HepG2 (cell line): ENCODE data around the gene NCOA1. TPM values are rescaled to one million over a fixed set of nuclear protein-coding genes. Genes with fewer than 3 reads are reported as not detected.

Experiments
- ATAC-seq: fragments of 200-7000 bp; cut with Tn5 transposase; 3 replicates; pipeline ENCODE4 v1.9.1; 2020; ENCODE audit warnings: mild to moderate bottlenecking, moderate library complexity
- BruUV-seq: library from RNA; stranded (reverse); fragments of 400-500 nt; replicated peaks from 2 replicates; lab custom pipeline; 2021; lab: Mats Ljungman, UMichigan
- CTCF ChIA-PET: fragments of 300-600 bp; formaldehyde crosslinking; extraction: SDS; loops from one replicate; lab custom pipeline; 2021; ENCODE audit warnings: low total read pairs, inconsistent platforms, low intra/inter-chr PET ratio; lab: Yijun Ruan, JAX
- POLR2A ChIA-PET: fragments of 350-600 bp; sonication (Branson Sonifier 250); formaldehyde crosslinking; loops from one replicate; lab custom pipeline; 2020; ENCODE audit warnings: antibody characterized with exemption, inconsistent platforms; lab: Yijun Ruan, JAX
- DNase-seq: peaks from one replicate; pipeline ENCODE4 v3.0.0-alpha.2; 2015; ENCODE audit warnings: low spot score
- FAIRE-seq: peaks from 3 replicates; lab custom pipeline; 2011; peaks lifted over from hg19 to GRCh38; lab: Jason Lieb, UNC
- H2AFZ ChIP-seq: one replicate; pipeline ENCODE4 v1.6.1; 2011; ENCODE audit warnings: low read length, inconsistent platforms
- H3K27ac ChIP-seq: fragments of 300-600 bp; 3 replicates; pipeline ENCODE4 v1.8.0; 2011; ENCODE audit warnings: mixed run types, mild to moderate bottlenecking, mixed read lengths, low read length, inconsistent platforms; ENCODE audit not compliant: insufficient read depth; ENCODE audit errors: extremely low read length
- H3K27me3 ChIP-seq, 2 experiments: fragments of 200-600 bp in 1 of 2; 2 replicates in 1 of 2; 3 replicates in 1 of 2; pipeline versions ENCODE4 v1.6.0 to v1.8.0; 2011; ENCODE audit warnings: low read length in 2 of 2, mild to moderate bottlenecking in 2 of 2, moderate library complexity in 2 of 2, inconsistent platforms in 1 of 2; ENCODE audit not compliant: insufficient read depth in 2 of 2, control insufficient read depth in 1 of 2
- H3K36me3 ChIP-seq, 2 experiments: fragments of 200-600 bp in 1 of 2; replicated peaks in 1 of 2; 2 replicates in 1 of 2; 3 replicates in 1 of 2; pipeline versions ENCODE4 v1.5.1 to v1.8.0; 2011; ENCODE audit warnings: low read length in 2 of 2, inconsistent platforms in 1 of 2; ENCODE audit not compliant: insufficient read depth in 2 of 2, control insufficient read depth in 1 of 2
- H3K4me1 ChIP-seq: 2 replicates; pipeline ENCODE4 v1.5.1; 2012; ENCODE audit warnings: low read length, inconsistent platforms; ENCODE audit not compliant: insufficient read depth
- H3K4me2 ChIP-seq: 2 replicates; pipeline ENCODE4 v1.6.0; 2011; ENCODE audit warnings: low read depth, low read length, inconsistent platforms
- H3K4me3 ChIP-seq, 3 experiments: fragments of 200-600 bp in 1 of 3; sonication (generic), shearing (Covaris generic) in 1 of 3; replicated peaks in 1 of 3; 2 replicates each; pipeline ENCODE4 v1.5.1; 2011 to 2016; ENCODE audit warnings: low read length in 3 of 3, inconsistent platforms in 2 of 3, low read depth in 2 of 3, mild to moderate bottlenecking in 2 of 3, control low read depth in 1 of 3, mixed read lengths in 1 of 3; ENCODE audit not compliant: insufficient read depth in 1 of 3
- H3K79me2 ChIP-seq: one replicate; pipeline ENCODE4 v1.6.1; 2011; ENCODE audit warnings: low read length, inconsistent platforms; ENCODE audit not compliant: insufficient read depth
- H3K9ac ChIP-seq: 2 replicates; pipeline ENCODE4 v1.6.0; 2011; ENCODE audit warnings: mild to moderate bottlenecking, low read depth, low read length, inconsistent platforms; ENCODE audit not compliant: insufficient read depth
- H3K9me3 ChIP-seq: 2 replicates; pipeline ENCODE4 v1.5.1; 2012; ENCODE audit warnings: mild to moderate bottlenecking, low read length
- H4K20me1 ChIP-seq: 2 replicates; pipeline ENCODE4 v1.6.0; 2011; ENCODE audit warnings: inconsistent platforms, mild to moderate bottlenecking, low read length, moderate library complexity; ENCODE audit not compliant: insufficient read depth
- CEBPG ChIP-seq: IDR thresholded peaks from 2 replicates; pipeline ENCODE4 v1.6.1; 2016
- CHD4 ChIP-seq: fragments of 200-600 bp; sonication (generic); IDR thresholded peaks from 2 replicates; pipeline ENCODE4 v1.7.0; 2017; ENCODE audit warnings: mild to moderate bottlenecking, low read length, borderline replicate concordance
- CSRNP2 ChIP-seq: sonication (generic); formaldehyde crosslinking; conservative IDR thresholded peaks from 2 replicates; pipeline ENCODE4 v1.8.0; 2022; ENCODE audit warnings: low read depth, missing genetic modification reagents
- FOSL1 ChIP-seq: sonication (generic); formaldehyde crosslinking; IDR thresholded peaks from 2 replicates; pipeline ENCODE4 v1.9.0; 2021; ENCODE audit warnings: missing genetic modification reagents, borderline replicate concordance
- FOXA1 ChIP-seq, 2 experiments: fragments of 450-650 bp in 1 of 2; sonication (generic) in 1 of 2; formaldehyde crosslinking in 1 of 2; IDR thresholded peaks; 2 replicates each; pipeline versions ENCODE4 v1.4.0 to v1.6.1; 2016 to 2020; ENCODE audit warnings: missing genetic modification reagents in 1 of 2
- GTF2F1 ChIP-seq: fragments of 150-350 bp; IDR thresholded peaks from 2 replicates; pipeline ENCODE4 v1.6.1; 2014; ENCODE audit warnings: low read length
- HIC2 ChIP-seq: sonication (generic); formaldehyde crosslinking; IDR thresholded peaks from 2 replicates; pipeline ENCODE4 v1.9.0; 2022; ENCODE audit warnings: low read depth, missing genetic modification reagents
- HNF4A ChIP-seq: sonication (generic); formaldehyde crosslinking; IDR thresholded peaks from 2 replicates; pipeline ENCODE4 v1.4.0; 2020; ENCODE audit warnings: missing genetic modification reagents
- NFE2 ChIP-seq: sonication (generic); formaldehyde crosslinking; IDR thresholded peaks from 2 replicates; pipeline ENCODE4 v1.4.0; 2020; ENCODE audit warnings: missing genetic modification reagents
- NR3C1 ChIP-seq: sonication (generic); formaldehyde crosslinking; IDR thresholded peaks from 2 replicates; pipeline ENCODE4 v1.4.0; 2020; ENCODE audit warnings: missing genetic modification reagents
- PCBP1 ChIP-seq: fragments of 200-400 bp; formaldehyde crosslinking; IDR thresholded peaks from 2 replicates; pipeline ENCODE4 v1.6.1; 2017; ENCODE audit warnings: mild to moderate bottlenecking, low read depth, low read length, borderline replicate concordance
- SIN3B ChIP-seq: fragments of 150-350 bp; IDR thresholded peaks from 2 replicates; pipeline ENCODE4 v1.6.1; 2014; ENCODE audit warnings: low read length
- SMAD3 ChIP-seq: sonication (generic); formaldehyde crosslinking; IDR thresholded peaks from 2 replicates; pipeline ENCODE4 v1.4.0; 2020; ENCODE audit warnings: missing genetic modification reagents
- ZBTB46 ChIP-seq: sonication (generic); formaldehyde crosslinking; IDR thresholded peaks from 2 replicates; pipeline ENCODE4 v1.4.0; 2020; ENCODE audit warnings: mild to moderate bottlenecking, missing genetic modification reagents, borderline replicate concordance
- ZNF350 ChIP-seq: sonication (generic); formaldehyde crosslinking; IDR thresholded peaks from 2 replicates; pipeline ENCODE4 v1.4.0; 2020; ENCODE audit warnings: mild to moderate bottlenecking, low read depth, missing genetic modification reagents, borderline replicate concordance
- ZNF496 ChIP-seq: sonication (generic); formaldehyde crosslinking; IDR thresholded peaks from 2 replicates; pipeline ENCODE4 v1.8.1; 2023; ENCODE audit warnings: mild to moderate bottlenecking, moderate library complexity, missing genetic modification reagents; ENCODE audit not compliant: insufficient replicate concordance
- ZNF660 ChIP-seq: sonication (generic); formaldehyde crosslinking; IDR thresholded peaks from 2 replicates; pipeline ENCODE4 v1.5.1; 2020; ENCODE audit warnings: mild to moderate bottlenecking, low read depth, missing genetic modification reagents, borderline replicate concordance
- ZNF720 ChIP-seq: sonication (generic); formaldehyde crosslinking; IDR thresholded peaks from 2 replicates; pipeline ENCODE4 v1.4.0; 2020; ENCODE audit warnings: missing genetic modification reagents
- ZNF788 ChIP-seq: sonication (generic); formaldehyde crosslinking; IDR thresholded peaks from 2 replicates; pipeline ENCODE4 v1.5.0; 2020; ENCODE audit warnings: mild to moderate bottlenecking, missing genetic modification reagents, borderline replicate concordance
- ZSCAN22 ChIP-seq: sonication (generic); formaldehyde crosslinking; IDR thresholded peaks from 2 replicates; pipeline ENCODE4 v1.4.0; 2020; ENCODE audit warnings: mild to moderate bottlenecking, missing genetic modification reagents
- WGBS: methylation state at CpG from one replicate; pipeline ENCODE4 v1.1.6; 2017; ENCODE audit warnings: low lambda C conversion rate; 5-methylcytosine and 5-hydroxymethylcytosine counted together
- in situ Hi-C: cut with HindIII; loops from 2 replicates; pipeline ENCODE4 v1.10.0; 2017; ENCODE audit warnings: low pct_unique_long_range_greater_than_20kb; ENCODE audit not compliant: extremely low pct_ligation_motif_present
- intact Hi-C: fragments of 100-400 bp; cut with micrococcal nuclease; formaldehyde crosslinking; loops from one replicate; pipeline ENCODE4 v1.10.0; 2022; ENCODE audit not compliant: unreplicated experiment
- polyA plus RNA-seq, 8 experiments: library from polyadenylated mRNA; depleted of rRNA in 3 of 8; stranded (reverse) in 7 of 8; unstranded in 1 of 8; fragments of >200 nt; fragmentation: Illumina TruSeq in 4 of 8; extraction: Trizol in 4 of 8; gene quantifications; 2 replicates each; pipeline versions ENCODE4 v1.2.1 to v1.2.3, GENCODE V29; 2011 to 2016; ENCODE audit warnings: low read depth in 4 of 8, missing spikeins in 1 of 8, mixed read lengths in 1 of 8; ENCODE audit not compliant: insufficient read depth in 1 of 8
- total RNA-seq, 5 experiments: library from RNA; depleted of rRNA; stranded (reverse); fragments of >200 nt; fragmentation: Illumina TruSeq; extraction: Trizol; gene quantifications; 2 replicates each; pipeline ENCODE4 v1.2.3, GENCODE V29; 2016; ENCODE audit warnings: low read depth in 1 of 5

NCOA1 gene
- total and polyA plus RNA-seq, 2 of the 13 experiments (the other 11 are each of a cell fraction or from before 2014, with no cell fraction given), result 10.0 to 10.4 TPM

GRCh38 chr2:24717263-24717951, 226.4 kb downstream of the NCOA1 start:
- Histone ChIP-seq H3K79me2 (no peaks in the 10 kb centered on the region), H4K20me1 (no peaks in the 10 kb centered on the region), H3K36me3 (no peaks in the 10 kb centered on the region), H3K27ac (no peak overlapping the region), H3K4me1 (peaks cover 12% of the 10 kb centered on the region), H3K27me3 (no peaks in the 10 kb centered on the region), H3K9ac (no peak overlapping the region), H3K4me3 (no peak overlapping the region), H2AFZ (no peak overlapping the region), H3K9me3 (no peaks in the 10 kb centered on the region), H3K4me2 (no peak overlapping the region)
- FAIRE-seq (no peak), DNase-seq (peak; percentile 20), ATAC-seq (peak; percentile 75)
- BruUV-seq, result no TSS peak
- WGBS, result 92% methylated on average over 2 of the region's 2 CpGs
- intact Hi-C loops, result no loop called here
- in situ Hi-C loops, result no loop called here
- ChIA-PET POLR2A (no interaction called here), CTCF (no interaction called here)
- TF ChIP-seq HIC2 (CRISPR knock-in tag) (no peak), HNF4A (peak; percentile 33; the same call in 1 of the 2 replicates), CEBPG (CRISPR knock-in tag) (0 out of 2 replicates have a peak, but pooled peaks have one; percentile 10), CHD4 (no peak), ZNF720 (no peak), FOSL1 (CRISPR knock-in tag) (no peak), SMAD3 (CRISPR knock-in tag) (no peak), ZNF660 (CRISPR knock-in tag) (no peak), GTF2F1 (no peak), ZNF788 (no peak), SIN3B (no peak), NR3C1 (CRISPR knock-in tag) (no peak), ZBTB46 (CRISPR knock-in tag) (no peak), NFE2 (CRISPR knock-in tag) (no peak), CSRNP2 (CRISPR knock-in tag) (no peak), FOXA1 (IDR thresholded peaks at IDR 0.05) (peak; percentile 74), FOXA1 (CRISPR knock-in tag; IDR thresholded peaks at IDR 0.05) (peak; percentile 48; the same call in 1 of the 2 replicates), PCBP1 (no peak), ZNF496 (CRISPR knock-in tag) (no peak), ZNF350 (CRISPR knock-in tag) (no peak), ZSCAN22 (CRISPR knock-in tag) (no peak)
